K562 (cell line): ENCODE measurements around the gene MARK2. TPM values are rescaled to one million over a fixed set of nuclear protein-coding genes. Genes with fewer than 3 reads are reported as not detected.

ENCODE experiments used
- ARID4B ChIP-seq: sonication (generic); formaldehyde crosslinking; IDR thresholded peaks from 2 replicates; pipeline ENCODE4 v1.8.0; 2022; ENCODE audit warnings: mild to moderate bottlenecking, missing genetic modification reagents
- EGR1 ChIP-seq: fragments of 450-650 bp; conservative IDR thresholded peaks from 2 replicates; pipeline ENCODE4 v1.6.1; 2017; ENCODE audit warnings: mild to moderate bottlenecking
- HNRNPL ChIP-seq: fragments of 200-400 bp; formaldehyde crosslinking; IDR thresholded peaks from 2 replicates; pipeline ENCODE4 v1.6.1; 2017; ENCODE audit warnings: low read depth, mild to moderate bottlenecking, low read length
- LARP7 ChIP-seq: fragments of 450-650 bp; IDR thresholded peaks from 2 replicates; pipeline ENCODE4 v1.6.1; 2016
- PCBP1 ChIP-seq: fragments of 200-400 bp; formaldehyde crosslinking; IDR thresholded peaks from 2 replicates; pipeline ENCODE4 v1.6.1; 2018; ENCODE audit warnings: mild to moderate bottlenecking, low read depth, low read length; ENCODE audit not compliant: poor library complexity, severe bottlenecking
- PHF8 ChIP-seq: fragments of 200-600 bp; sonication (generic); IDR thresholded peaks from 2 replicates; pipeline ENCODE4 v1.6.1; 2012; ENCODE audit warnings: mixed run types, mild to moderate bottlenecking, inconsistent platforms, low read length, moderate library complexity, borderline replicate concordance
- POLR2G ChIP-seq: fragments of 200-400 bp; formaldehyde crosslinking; IDR thresholded peaks from 2 replicates; pipeline ENCODE4 v1.6.1; 2017; ENCODE audit warnings: low read depth, mild to moderate bottlenecking, antibody characterized with exemption, low read length, moderate library complexity
- RB1 ChIP-seq: fragments of 450-650 bp; IDR thresholded peaks from 2 replicates; pipeline ENCODE4 v1.6.1; 2017; ENCODE audit warnings: low read depth, mild to moderate bottlenecking
- RCOR1 ChIP-seq, 2 experiments: IDR thresholded peaks; 2 replicates each; pipeline ENCODE4 v1.6.1; 2012; ENCODE audit warnings: low read depth in 2 of 2, low read length in 2 of 2, borderline replicate concordance in 1 of 2, improper control_type of control experiment in 1 of 2
- SIN3A ChIP-seq, 2 experiments: fragments of 150-350 bp in 1 of 2; IDR thresholded peaks; 2 replicates each; pipeline ENCODE4 v1.6.1; 2011 to 2016; ENCODE audit warnings: borderline replicate concordance in 2 of 2, low read depth in 2 of 2, low read length in 2 of 2, mild to moderate bottlenecking in 2 of 2, moderate library complexity in 2 of 2; ENCODE audit not compliant: control insufficient read depth in 1 of 2
- SNRNP70 ChIP-seq: fragments of 200-400 bp; formaldehyde crosslinking; optimal IDR thresholded peaks from 2 replicates; pipeline ENCODE3; 2017; ENCODE audit warnings: low read depth, low read length
- SP1 ChIP-seq: sonication (generic); formaldehyde crosslinking; IDR thresholded peaks from 2 replicates; pipeline ENCODE4 v1.8.1; 2022; ENCODE audit warnings: mild to moderate bottlenecking, missing genetic modification reagents
- SRSF1 ChIP-seq: fragments of 200-400 bp; formaldehyde crosslinking; IDR thresholded peaks from 2 replicates; pipeline ENCODE4 v1.6.1; 2017; ENCODE audit warnings: mild to moderate bottlenecking, low read depth, low read length, moderate library complexity
- UBTF ChIP-seq, 2 experiments: IDR thresholded peaks; 2 replicates each; pipeline ENCODE4 v1.6.1; 2012; ENCODE audit warnings: improper control_type of control experiment in 2 of 2, low read depth in 2 of 2, low read length in 2 of 2, borderline replicate concordance in 1 of 2
- ZBTB7A ChIP-seq: IDR thresholded peaks from 2 replicates; pipeline ENCODE4 v1.6.1; 2011; ENCODE audit warnings: low read depth, mild to moderate bottlenecking, low read length, moderate library complexity, borderline replicate concordance; ENCODE audit not compliant: control insufficient read depth
- ZNF253 ChIP-seq: fragments of 250-450 bp; sonication (Bioruptor Pico); conservative IDR thresholded peaks from 2 replicates; pipeline ENCODE4 v1.6.1; 2021; ENCODE audit warnings: mild to moderate bottlenecking
- polyA plus RNA-seq, 8 experiments: library from polyadenylated mRNA; depleted of rRNA in 4 of 8; stranded (reverse) in 5 of 8; unstranded in 3 of 8; fragments of >200 nt; fragmentation: Nextera tagmentation in 2 of 8; fragmentation: Illumina TruSeq in 1 of 8; extraction: Ambion mirVana in 2 of 8; extraction: Trizol in 1 of 8; gene quantifications; 2 replicates each; pipeline versions ENCODE4 v1.2.1 to v1.2.3, GENCODE V29; 2011 to 2014; ENCODE audit warnings: inconsistent platforms in 1 of 8, missing spikeins in 1 of 8
- total RNA-seq, 7 experiments: library from RNA; depleted of rRNA in 6 of 7; stranded (reverse); fragments of >200 nt in 6 of 7; fragmentation: Illumina TruSeq in 2 of 7; extraction: Trizol in 2 of 7; gene quantifications; 2 replicates each; pipeline versions ENCODE4 v1.2.1 to v1.2.3, GENCODE V29; 2011 to 2021; ENCODE audit warnings: low replicate concordance in 1 of 7
- TF ChIP-seq, protein P1 (sequence below): fragments of 450-650 bp; IDR thresholded peaks from one replicate; pipeline ENCODE4 v1.6.1; 2018; ENCODE audit warnings: mild to moderate bottlenecking, moderate library complexity; ENCODE audit not compliant: partially characterized antibody

MARK2 gene
- total and polyA plus RNA-seq, 9 of the 15 experiments (the other 6 are each of a cell fraction or from before 2014, with no cell fraction given), result 0.32 to 43.5 (median 15.1) TPM

DNA sequence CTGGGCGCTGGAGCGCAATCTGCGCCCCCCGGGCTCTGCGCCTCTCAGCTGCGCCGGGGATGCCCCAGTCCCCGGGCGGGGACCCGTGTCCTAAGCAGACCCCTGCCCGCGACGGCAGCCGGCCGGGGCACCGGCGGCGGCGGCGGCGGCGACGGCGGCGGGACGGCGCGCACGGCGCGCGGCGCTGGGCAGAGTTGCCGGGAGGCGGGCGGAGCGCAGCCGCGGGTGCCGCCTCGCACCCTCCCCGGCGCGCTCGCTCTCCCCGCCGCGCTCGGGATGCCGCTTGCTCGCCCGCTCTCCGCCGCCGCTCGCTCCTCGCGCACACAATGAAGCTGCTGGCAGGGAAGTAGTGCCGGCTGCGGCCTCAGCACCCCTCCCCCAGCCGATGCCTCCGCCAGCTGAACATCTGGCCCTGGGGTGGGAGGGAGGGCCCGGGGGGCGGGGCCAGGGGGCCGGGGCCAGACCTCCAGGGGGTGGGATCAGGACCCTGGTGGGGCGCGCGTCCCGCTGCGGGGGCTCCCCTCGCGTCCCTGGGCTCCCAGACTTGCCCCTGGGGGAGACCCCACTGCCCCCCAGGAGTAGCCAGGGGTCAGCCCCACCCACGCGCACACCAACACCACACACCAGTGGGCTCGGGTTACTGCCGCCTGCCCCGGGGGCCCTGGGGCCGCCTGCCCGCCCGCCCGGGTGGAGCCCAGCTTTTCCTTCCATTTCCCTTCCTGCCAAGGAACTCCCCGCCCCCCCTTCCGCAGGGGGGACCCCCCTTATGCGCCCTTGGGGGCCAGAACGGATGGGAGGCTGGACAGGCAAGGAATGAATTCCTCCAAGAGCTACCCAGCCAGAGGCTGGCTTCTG lies 78.2 kb downstream of the MARK2 start, which contains the start of gene RCOR2 (continued):
- TF ChIP-seq, protein P1, sequence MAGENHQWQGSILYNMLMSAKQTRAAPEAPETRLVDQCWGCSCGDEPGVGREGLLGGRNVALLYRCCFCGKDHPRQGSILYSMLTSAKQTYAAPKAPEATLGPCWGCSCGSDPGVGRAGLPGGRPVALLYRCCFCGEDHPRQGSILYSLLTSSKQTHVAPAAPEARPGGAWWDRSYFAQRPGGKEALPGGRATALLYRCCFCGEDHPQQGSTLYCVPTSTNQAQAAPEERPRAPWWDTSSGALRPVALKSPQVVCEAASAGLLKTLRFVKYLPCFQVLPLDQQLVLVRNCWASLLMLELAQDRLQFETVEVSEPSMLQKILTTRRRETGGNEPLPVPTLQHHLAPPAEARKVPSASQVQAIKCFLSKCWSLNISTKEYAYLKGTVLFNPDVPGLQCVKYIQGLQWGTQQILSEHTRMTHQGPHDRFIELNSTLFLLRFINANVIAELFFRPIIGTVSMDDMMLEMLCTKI, result no peak
- TF ChIP-seq EGR1, result peak; percentile 63; the same call in 1 of the 2 replicates
- peak in 1 of 2 experiments; percentile 51; a peak in 1 of 4 replicates for TF ChIP-seq SIN3A (IDR thresholded peaks at IDR 0.05; ENCODE audit: borderline replicate concordance in 2 of 2, control insufficient read depth in 1 of 2, low read depth in 2 of 2, low read length in 2 of 2)
- peak; percentile 54; the same call in 1 of the 2 replicates for TF ChIP-seq RB1
- TF ChIP-seq SNRNP70, result no peak
- TF ChIP-seq PHF8, result peak; percentile 37; the same call in 1 of the 2 replicates
- TF ChIP-seq SP1 (CRISPR knock-in tag), result 0 out of 2 replicates have a peak, but pooled peaks have one; percentile 27
- peak; percentile 87 for TF ChIP-seq ZBTB7A
- TF ChIP-seq ARID4B (CRISPR knock-in tag), result peak; percentile 52; the same call in 1 of the 2 replicates
- TF ChIP-seq RCOR1 (IDR thresholded peaks at IDR 0.05; ENCODE audit: borderline replicate concordance in 1 of 2, low read depth in 2 of 2, low read length in 2 of 2), result peak in 1 of 2 experiments; percentile 19; a peak in 1 of 4 replicates
- peak; percentile 13 to 49; a peak in 1 of 4 replicates for TF ChIP-seq UBTF (IDR thresholded peaks at IDR 0.05; ENCODE audit: borderline replicate concordance in 1 of 2, low read depth in 2 of 2, low read length in 2 of 2)
- no peak for TF ChIP-seq LARP7
- TF ChIP-seq HNRNPL, result peak; percentile 20; the same call in 1 of the 2 replicates
- peak; percentile 64 for TF ChIP-seq PCBP1
- TF ChIP-seq SRSF1, result no peak
- peak; percentile 60; the same call in 1 of the 2 replicates for TF ChIP-seq POLR2G
- no peak for TF ChIP-seq ZNF253 (CRISPR knock-in tag)
